Stimulated activated CD4-positive, alpha-beta T cell treated with anti-CD3 and anti-CD28 coated beads, Interleukin-1b, Interleukin-23, amount 100 ng/mL, for 24 hours (primary cell): ENCODE measurements around the gene SCUBE2.
A peak's percentile ranks its signal among the peaks of the same experiment; 100 is the strongest.
"Not testable (repeated sequence)": the region's sequence is repeated elsewhere in the genome, so short reads cannot be mapped to it uniquely, and the experiment has no call there.

Source experiments
- DNase-seq, 4 experiments: peaks; one replicate each; pipeline ENCODE4 v3.0.0-alpha.2; 2020; ENCODE audit warnings: low read depth in 4 of 4, low spot score in 1 of 4

SCUBE2 gene

DNA sequence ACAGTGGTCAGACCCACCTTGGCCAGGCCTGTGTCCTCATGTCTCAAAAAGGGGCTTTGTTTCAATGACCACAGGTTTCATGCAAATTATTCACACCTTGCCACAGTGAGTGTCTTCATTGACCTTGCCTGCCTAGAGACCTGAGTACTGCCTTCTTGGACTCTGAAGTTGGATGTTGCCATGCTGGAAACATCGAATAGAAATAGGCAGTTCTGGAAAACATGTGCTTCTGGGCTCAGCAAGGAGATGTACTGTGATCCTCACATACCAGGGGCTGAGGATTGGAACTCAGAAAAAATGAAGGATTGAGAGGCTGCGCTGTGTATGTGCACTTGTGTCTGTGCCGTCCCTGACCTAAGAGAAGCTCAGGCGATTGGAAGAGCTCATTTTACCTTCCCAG, 78.0 kb downstream of the SCUBE2 start:
- no peak for DNase-seq

DNA sequence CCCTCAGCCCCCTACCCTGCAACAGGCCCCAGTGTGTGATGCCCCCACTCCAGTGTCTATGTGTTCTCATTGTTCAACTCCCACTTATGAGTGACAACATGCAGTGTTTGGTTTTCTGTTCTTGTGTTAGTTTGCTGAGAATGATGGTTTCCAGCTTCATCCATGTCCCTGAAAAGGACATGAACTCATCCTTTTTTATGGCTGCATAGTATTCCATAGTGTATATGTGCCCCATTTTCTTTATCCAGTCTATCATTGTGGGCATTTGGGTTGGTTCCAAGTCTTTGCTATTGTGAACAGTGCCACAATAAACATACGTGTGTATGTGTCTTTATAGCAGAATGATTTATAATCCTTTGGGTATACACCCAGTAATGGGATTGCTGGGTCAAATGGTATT, 81.9 kb downstream of the SCUBE2 start:
- not testable (repeated sequence) for DNase-seq

GRCh38 chr11:9008661-9009060, 82.7 kb downstream of the SCUBE2 start:
- DNase-seq: no peak

GRCh38 chr11:9008011-9008550, 83.3 kb downstream of the SCUBE2 start:
- DNase-seq: no peak

- DNase-seq: no peak
Measured at GRCh38 chr11:9005087-9005486, 86.3 kb downstream of the SCUBE2 start.

- DNase-seq: no peak
Measured at GRCh38 chr11:9004183-9004926, 87.0 kb downstream of the SCUBE2 start.

DNA sequence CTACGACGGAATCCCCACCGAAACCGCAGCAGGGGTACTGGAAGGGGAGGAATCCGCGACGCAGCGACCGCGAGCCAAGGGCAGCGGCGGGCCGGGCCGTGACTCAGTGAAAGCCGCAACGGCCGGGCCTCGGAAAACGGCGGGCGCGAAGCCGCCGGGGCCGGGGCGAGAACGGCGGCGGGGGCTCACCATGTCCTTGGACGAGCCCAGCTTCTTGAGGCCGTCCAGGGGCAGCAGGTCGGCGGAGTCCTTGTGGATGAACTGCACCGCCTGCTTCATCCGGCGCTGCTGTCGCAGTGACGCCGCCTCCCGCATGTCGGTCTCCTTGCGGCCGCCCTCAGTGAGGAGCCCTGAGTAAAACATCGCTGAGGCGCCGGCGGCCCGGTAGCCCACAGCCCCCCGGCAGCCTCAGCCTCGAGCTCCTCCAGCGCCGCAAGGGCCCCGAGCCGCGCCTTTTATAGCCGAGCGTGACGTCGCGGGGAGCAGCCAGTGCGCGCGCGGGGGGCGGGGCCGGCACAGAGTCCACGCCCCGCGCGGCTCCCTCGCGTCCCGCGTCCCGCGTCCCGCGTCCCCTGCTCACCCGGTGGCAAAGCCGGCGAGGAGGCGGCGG, 87.7 kb downstream of the SCUBE2 start, which contains the start of gene NRIP3:
Gene NRIP3 (minus strand): TSS at position 429 of the 610 bp plus-strand sequence. CDS start 66 bp downstream, at position 363.
- DNase-seq: peak; percentile 34 to 55 (median 36)

DNA sequence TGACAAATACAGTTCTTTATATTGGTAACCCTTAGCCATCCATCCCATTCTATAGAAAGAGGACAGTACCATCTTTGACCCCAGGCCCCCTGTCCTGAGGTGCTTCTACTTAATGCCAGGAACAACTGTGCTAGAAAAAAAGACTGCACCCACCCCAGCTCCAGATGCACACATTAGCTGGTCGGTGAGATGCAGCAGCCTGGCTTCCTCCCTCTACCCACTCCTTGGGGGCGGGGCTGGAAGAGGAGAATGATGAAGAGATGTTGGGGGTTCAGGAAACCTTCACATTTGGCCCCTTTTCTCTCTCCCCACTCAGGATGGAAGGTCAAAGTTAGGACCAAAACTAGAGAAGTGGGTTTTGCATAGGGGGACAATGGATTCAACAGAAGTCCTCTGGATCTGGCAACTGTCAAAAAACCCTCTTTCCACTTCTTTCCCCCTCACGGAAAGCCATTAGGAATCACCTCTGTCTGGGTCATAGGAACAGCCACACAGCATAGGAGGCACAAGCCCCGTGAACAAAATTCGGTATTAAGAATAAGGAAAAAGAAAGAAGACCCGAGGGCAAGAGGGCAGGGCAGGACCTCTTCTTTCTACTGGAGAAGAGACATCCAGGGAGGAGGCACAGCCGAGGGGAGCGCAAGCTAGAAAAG, 88.4 kb downstream of the SCUBE2 start:
- no peak for DNase-seq

DNA sequence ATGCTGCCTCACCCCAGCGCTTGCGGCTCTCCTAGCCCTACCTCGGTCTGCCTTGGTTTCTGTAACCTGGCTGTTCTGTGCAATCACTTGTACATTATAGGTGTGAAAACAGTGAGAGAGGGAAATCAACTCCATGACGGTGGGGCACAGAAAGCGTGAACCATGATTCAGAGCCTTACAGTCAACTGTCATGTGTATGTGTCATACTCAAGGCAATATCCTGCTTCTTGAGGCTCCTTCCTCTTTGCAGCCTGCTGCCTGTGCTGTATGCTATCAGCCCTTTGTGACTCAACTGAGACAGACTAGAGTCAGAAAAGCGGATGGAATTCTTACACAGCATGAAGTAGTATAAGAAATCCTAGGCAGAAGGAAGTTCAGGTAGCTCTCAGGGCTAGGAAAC, 89.7 kb downstream of the SCUBE2 start:
- DNase-seq: peak in 3 of 4 experiments; percentile 12 to 41 (median 33)

DNA sequence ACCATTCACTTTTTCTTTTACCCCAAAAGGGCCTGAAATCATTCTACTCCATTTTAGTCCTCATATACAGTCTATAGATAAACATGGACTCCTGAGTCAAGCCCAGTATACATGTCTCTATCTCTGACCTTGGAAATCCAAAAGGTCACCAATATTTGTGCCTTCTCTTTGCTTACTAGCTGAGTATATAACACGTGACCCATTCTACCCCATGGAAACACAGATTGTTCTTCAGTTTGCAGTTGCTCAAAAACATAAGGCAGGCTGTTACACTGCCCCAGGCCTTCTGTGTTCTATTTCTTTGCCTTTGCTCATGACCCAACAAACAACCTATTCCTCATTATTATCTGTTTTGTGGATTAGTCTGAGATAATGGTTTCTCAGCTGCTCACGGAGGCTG, 93.4 kb downstream of the SCUBE2 start:
- DNase-seq: no peak

DNA sequence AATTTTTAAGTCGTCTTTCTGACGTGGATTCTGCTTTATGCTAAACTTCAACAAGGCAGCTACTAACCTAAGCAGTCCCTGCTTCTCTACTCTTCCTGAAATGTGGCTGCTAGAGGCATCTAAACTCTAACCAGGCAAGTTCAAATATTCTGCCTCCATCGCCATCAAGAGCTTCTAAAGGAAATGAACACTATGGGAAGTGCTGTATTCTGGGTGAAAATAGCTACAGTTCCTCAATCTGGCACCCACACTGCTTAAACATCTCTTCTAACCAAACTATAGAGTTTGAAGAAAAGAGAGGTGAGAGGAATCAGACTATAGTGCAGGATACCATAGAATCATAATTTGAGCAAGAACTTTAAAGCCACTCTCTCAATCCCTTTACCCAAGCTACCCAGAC, 93.9 kb downstream of the SCUBE2 start:
- no peak for DNase-seq

GRCh38 chr11:8989453-8989852, 101.9 kb downstream of the SCUBE2 start:
- DNase-seq: no peak

DNA sequence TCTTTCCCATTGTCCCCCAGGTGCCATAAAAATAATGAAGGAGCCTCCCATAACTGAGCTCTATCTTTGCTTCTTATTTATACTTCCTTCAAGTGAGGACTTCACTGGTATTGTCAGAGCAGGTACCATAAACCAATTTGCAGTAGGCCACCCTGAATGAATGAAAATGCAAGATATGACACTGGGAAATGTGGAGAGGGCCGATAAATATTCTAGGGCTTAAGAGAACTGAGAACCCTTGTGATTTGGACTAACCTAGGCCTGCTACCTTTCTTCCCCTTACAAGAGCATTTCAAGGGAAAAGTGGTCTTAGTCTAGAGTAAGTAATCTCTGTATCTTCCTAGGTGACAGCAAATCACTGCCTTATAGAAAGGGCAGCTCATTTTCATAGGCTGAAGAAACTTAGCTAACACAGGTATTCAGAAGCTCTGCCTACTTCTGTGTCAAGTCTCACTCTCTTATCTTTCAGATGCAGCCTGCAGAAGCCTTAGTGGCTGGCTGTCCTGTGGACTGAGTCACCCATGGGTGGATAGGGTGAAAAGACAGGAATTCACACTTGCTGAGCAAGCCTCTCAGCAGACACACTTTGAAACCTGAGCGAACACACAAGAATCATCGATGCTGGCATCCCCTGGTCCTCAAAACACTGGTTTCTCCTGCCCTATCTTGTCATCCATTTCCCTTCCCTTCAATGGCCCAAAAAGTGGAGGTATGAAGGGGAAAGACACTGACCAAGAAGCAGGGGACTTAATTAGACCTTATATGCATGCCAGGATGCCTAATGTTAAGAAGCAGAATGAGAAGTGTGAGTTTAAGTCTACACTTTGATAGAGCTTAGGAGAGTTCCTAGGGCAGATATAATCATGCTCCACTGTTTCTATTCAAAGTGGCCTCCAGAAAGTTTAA, 102.8 kb downstream of the SCUBE2 start:
- DNase-seq: no peak

DNA sequence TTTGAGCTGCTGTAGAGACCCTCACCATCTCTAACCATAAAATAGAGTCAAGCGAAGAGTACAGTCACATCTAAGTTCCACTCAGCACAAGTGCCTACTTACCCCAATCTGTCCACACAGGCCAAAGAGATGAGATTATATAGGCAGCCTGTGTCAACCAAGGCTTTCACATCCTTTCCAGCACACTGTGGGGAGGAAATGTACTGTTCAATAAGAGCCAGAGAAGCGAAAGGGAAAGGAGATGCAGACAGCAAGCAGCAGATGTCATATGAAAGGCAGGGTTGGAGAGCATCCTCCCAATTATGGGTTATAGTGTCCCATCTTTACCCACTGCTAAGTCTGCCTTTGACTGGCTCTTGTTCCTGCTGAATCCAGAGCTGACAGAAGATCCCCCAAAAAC, 104.0 kb downstream of the SCUBE2 start:
- DNase-seq: no peak

DNA sequence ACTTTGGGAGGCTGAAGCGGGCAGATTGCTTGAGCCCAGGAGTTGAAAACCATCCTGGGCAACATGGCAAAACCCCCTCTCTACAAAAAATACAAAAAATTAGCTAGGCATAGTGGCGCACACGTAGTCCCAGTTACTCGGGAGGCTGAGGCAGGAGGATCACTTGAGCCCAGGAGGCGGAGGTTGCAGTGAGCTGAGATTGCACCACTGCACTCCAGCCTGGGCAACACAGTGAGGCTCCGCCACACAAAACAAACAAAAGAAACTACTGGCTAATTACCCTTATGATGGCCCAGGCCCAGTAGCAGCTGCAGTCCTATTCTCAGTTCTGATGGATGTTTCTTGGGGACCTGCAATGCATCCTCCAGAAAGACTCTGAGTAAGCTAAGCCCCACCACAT, 104.6 kb downstream of the SCUBE2 start:
- DNase-seq: not testable (repeated sequence)

- no peak for DNase-seq
Measured at GRCh38 chr11:8985462-8985861, 105.9 kb downstream of the SCUBE2 start.

DNA sequence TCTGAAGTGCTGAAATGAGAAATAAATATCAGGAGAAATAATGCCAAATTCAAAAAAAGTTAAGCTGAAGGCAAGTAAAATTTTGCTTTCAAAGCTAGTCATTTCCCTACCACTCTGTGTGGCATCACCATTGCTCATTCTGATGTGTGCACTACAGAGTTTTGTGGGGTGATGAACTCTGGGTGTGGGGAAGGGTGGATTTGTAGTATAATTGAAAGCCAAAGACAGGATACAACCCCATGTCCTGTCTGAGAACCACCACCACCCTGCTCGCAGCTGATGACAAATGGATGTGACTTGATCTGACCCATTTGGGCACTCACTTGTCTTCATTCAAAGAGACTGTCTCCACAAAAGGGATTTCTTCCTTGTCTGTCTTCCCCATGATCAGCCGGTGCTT, 107.8 kb downstream of the SCUBE2 start:
- no peak for DNase-seq

DNA sequence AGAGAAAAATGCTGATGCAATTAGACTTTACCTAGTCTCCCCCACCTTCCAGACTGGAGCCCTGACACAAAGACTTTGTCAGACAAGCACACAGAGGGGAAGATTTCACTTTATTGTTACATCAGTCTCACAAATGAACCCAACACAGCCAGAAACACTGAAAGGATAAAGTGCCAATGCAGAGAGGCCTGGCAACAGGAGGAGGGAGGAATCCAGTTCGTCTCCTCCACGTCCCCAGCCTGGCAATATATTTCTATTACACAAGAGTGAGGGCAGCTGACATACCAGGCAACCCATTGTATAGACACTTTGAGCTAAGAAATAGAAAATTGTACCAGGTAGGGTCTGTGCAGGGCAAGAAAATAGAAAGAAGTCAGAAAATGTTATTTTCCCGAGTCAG, 110.9 kb downstream of the SCUBE2 start:
- DNase-seq: no peak

- DNase-seq: not testable (repeated sequence)
Measured at GRCh38 chr11:8979365-8979764, 112.0 kb downstream of the SCUBE2 start.

- no peak for DNase-seq
Measured at GRCh38 chr11:8973121-8973520, 118.3 kb downstream of the SCUBE2 start.

- no peak for DNase-seq
Measured at GRCh38 chr11:8971924-8972316, 119.5 kb downstream of the SCUBE2 start.
